Hypothalamus (tissue), 51 donors: Measurements from ENCODE around the gene KIF13A.
"Not testable (repeated sequence)": the region's sequence is repeated elsewhere in the genome, so short reads cannot be mapped to it uniquely, and the experiment has no call there.

Experiments used
- DNase-seq, 51 donors: peaks; one replicate each; lab custom pipeline; 2025; lab: John Stamatoyannopoulos, UW

The KIF13A gene

GRCh38 chr6:17740559-17741220 is 246.7 kb downstream of the KIF13A start:
- DNase-seq, result no peak

GRCh38 chr6:17737704-17738252 is 249.7 kb downstream of the KIF13A start:
- DNase-seq, result no peak

- DNase-seq, result not testable (repeated sequence)
Measured at GRCh38 chr6:17735311-17735710, 252.1 kb downstream of the KIF13A start.

GRCh38 chr6:17730078-17730704 is 257.2 kb downstream of the KIF13A start:
- no peak for DNase-seq

- no peak for DNase-seq
Measured at GRCh38 chr6:17729223-17730077, 258.0 kb downstream of the KIF13A start.

- DNase-seq, result peak in 1 of 51 donors; percentile 4
Measured at GRCh38 chr6:17728551-17729222, 258.7 kb downstream of the KIF13A start.

- DNase-seq, result no peak
Measured at GRCh38 chr6:17725083-17725482, 262.4 kb downstream of the KIF13A start.

- DNase-seq, result no peak
Measured at GRCh38 chr6:17724341-17724740, 263.1 kb downstream of the KIF13A start.

- no peak for DNase-seq
Measured at GRCh38 chr6:17721671-17722070, 265.8 kb downstream of the KIF13A start.

- DNase-seq, result no peak
Measured at GRCh38 chr6:17719323-17720041, 268.0 kb downstream of the KIF13A start.

- DNase-seq, result no peak
Measured at GRCh38 chr6:17716221-17716620, 271.2 kb downstream of the KIF13A start.

GRCh38 chr6:17714879-17715851 is 272.3 kb downstream of the KIF13A start:
- no peak for DNase-seq

- no peak for DNase-seq
Measured at GRCh38 chr6:17714177-17714576, 273.3 kb downstream of the KIF13A start.

- DNase-seq, result no peak
Measured at GRCh38 chr6:17712576-17712975, 274.9 kb downstream of the KIF13A start.

- no peak for DNase-seq
Measured at GRCh38 chr6:17710331-17710730, 277.1 kb downstream of the KIF13A start.

GRCh38 chr6:17709476-17709875 is 278.0 kb downstream of the KIF13A start:
- DNase-seq, result no peak
